ENCODE results near the gene STXBP3. TPM values are rescaled to one million over a fixed set of nuclear protein-coding genes. Genes with fewer than 3 reads are reported as not detected.

Gene STXBP3
- polyA plus RNA-seq, 2 of the 4 experiments (the other 2 are of a cell fraction), result 30.4 to 44.8 TPM

DNA sequence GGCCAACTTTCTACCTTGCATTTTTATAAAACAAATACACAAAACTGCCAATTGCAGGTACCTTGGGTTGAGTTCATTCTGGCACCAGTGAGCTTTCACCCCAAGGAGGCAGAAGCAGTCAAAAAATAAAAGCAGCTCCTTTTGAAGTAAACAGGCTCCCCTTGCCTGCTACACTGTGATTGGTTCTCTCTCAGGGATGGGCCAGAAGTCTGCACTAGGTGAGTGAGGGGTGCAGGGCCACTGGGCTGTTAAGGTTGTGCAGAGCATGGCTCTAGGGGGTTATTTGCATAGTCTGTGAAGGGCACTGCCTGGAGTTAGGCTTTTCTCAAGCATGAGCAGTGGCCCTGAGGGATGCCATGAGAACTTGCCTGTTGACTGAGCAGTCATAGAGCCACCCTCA lies 71.3 kb downstream of the STXBP3 start:
- POLR2A ChIA-PET, result no interaction called here
- TF ChIP-seq MAZ (IDR thresholded peaks at IDR 0.05; ENCODE audit: borderline replicate concordance, low read depth, low read length) (no peak), NR3C1 (IDR thresholded peaks at IDR 0.05) (no peak), FOSL2 (IDR thresholded peaks at IDR 0.05) (no peak), FOSL2 (CRISPR knock-in tag; IDR thresholded peaks at IDR 0.05) (no peak), EP300 (IDR thresholded peaks at IDR 0.05) (no peak), CBX8 (IDR thresholded peaks at IDR 0.05) (no peak), ZSCAN20 (CRISPR knock-in tag; IDR thresholded peaks at IDR 0.05) (no peak), HOXA7 (CRISPR knock-in tag; IDR thresholded peaks at IDR 0.05) (no peak), CHD2 (IDR thresholded peaks at IDR 0.05; ENCODE audit: low read length, partially characterized antibody) (no peak), CEBPB (IDR thresholded peaks at IDR 0.05) (no peak), RAD21 (conservative IDR thresholded peaks at IDR 0.05 in 1 of 2, IDR thresholded peaks at IDR 0.05 in 1 of 2) (no peak), FOXS1 (CRISPR knock-in tag; IDR thresholded peaks at IDR 0.05) (no peak), JUN (IDR thresholded peaks at IDR 0.05) (no peak), JUNB (IDR thresholded peaks at IDR 0.05) (no peak), GATA3 (IDR thresholded peaks at IDR 0.05; ENCODE audit: borderline replicate concordance) (no peak), ZFP36 (IDR thresholded peaks at IDR 0.05; ENCODE audit: borderline replicate concordance, partially characterized antibody) (no peak), HOXB5 (CRISPR knock-in tag; IDR thresholded peaks at IDR 0.05) (no peak), POLR2A (IDR thresholded peaks at IDR 0.05; ENCODE audit: low read length) (no peak)
- TF ChIP-seq, protein P1, sequence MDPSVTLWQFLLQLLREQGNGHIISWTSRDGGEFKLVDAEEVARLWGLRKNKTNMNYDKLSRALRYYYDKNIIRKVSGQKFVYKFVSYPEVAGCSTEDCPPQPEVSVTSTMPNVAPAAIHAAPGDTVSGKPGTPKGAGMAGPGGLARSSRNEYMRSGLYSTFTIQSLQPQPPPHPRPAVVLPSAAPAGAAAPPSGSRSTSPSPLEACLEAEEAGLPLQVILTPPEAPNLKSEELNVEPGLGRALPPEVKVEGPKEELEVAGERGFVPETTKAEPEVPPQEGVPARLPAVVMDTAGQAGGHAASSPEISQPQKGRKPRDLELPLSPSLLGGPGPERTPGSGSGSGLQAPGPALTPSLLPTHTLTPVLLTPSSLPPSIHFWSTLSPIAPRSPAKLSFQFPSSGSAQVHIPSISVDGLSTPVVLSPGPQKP (IDR thresholded peaks at IDR 0.05; ENCODE audit: low read depth, low read length), result no peak
- TF ChIP-seq, protein P2, sequence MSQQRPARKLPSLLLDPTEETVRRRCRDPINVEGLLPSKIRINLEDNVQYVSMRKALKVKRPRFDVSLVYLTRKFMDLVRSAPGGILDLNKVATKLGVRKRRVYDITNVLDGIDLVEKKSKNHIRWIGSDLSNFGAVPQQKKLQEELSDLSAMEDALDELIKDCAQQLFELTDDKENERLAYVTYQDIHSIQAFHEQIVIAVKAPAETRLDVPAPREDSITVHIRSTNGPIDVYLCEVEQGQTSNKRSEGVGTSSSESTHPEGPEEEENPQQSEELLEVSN (IDR thresholded peaks at IDR 0.05; ENCODE audit: borderline replicate concordance, low read depth), result no peak
- H3K4me3 ChIP-seq, result no peak overlapping the region
- H3K4me2 ChIP-seq, result no peak overlapping the region
- no peaks in the 10 kb centered on the region for H3K9me3 ChIP-seq
- CTCF ChIA-PET, result interaction anchor here (0.6 to 1.1 kb wide), 2 partner anchors 71 to 172 kb away, joined by 3 read pairs; no protein-coding TSS in a partner anchor
- ATAC-seq (no peak), DNase-seq (ENCODE audit: low read depth in 1 of 2, low spot score in 1 of 2) (no peak), FAIRE-seq (no peak)
- no peak overlapping the region for H3K27ac ChIP-seq
- H3K4me1 ChIP-seq, result peaks cover 16% of the 10 kb centered on the region; the same call in 2 of the 3 replicates

DNA sequence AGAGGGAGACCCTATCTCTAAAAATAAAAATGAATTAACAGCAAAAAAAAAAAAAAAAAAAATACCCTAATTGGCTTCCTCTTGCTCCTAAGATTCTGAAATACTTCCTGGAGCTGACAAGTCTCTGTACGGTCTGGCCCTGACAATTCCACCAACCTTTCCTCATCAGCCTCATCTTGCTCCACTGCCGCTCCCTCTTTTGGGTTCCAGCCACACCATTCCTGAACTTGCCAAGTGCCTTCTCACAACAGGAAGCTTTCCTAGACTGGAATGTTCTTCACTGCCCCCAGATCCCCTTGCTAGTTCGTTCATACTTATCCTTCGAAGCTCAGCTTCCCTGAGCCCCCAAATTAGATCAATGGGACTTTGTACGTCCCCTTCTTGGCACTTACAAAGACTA lies 73.4 kb downstream of the STXBP3 start:
- no peak overlapping the region for H3K4me2 ChIP-seq
- no peak overlapping the region for H3K27ac ChIP-seq
- no peak for TF ChIP-seq EHF (CRISPR knock-in tag; IDR thresholded peaks at IDR 0.05)
- TF ChIP-seq ZC3H11A (IDR thresholded peaks at IDR 0.05), result no peak
- TF ChIP-seq, protein P3, sequence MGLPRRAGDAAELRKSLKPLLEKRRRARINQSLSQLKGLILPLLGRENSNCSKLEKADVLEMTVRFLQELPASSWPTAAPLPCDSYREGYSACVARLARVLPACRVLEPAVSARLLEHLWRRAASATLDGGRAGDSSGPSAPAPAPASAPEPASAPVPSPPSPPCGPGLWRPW (IDR thresholded peaks at IDR 0.05), result no peak
- no peak for TF ChIP-seq JUN (IDR thresholded peaks at IDR 0.05)
- no peak for TF ChIP-seq CBX2 (IDR thresholded peaks at IDR 0.05; ENCODE audit: borderline replicate concordance, low read depth)
- TF ChIP-seq, protein P2 (IDR thresholded peaks at IDR 0.05; ENCODE audit: borderline replicate concordance, low read depth), result no peak
- no peak for TF ChIP-seq FOSB (CRISPR knock-in tag; IDR thresholded peaks at IDR 0.05)
- TF ChIP-seq RNF2 (IDR thresholded peaks at IDR 0.05; ENCODE audit: borderline replicate concordance, low read depth), result no peak
- TF ChIP-seq GATA3 (IDR thresholded peaks at IDR 0.05; ENCODE audit: borderline replicate concordance), result no peak
- no peak for TF ChIP-seq ZSCAN20 (CRISPR knock-in tag; IDR thresholded peaks at IDR 0.05)
- no peak for TF ChIP-seq ZNF302 (CRISPR knock-in tag; IDR thresholded peaks at IDR 0.05)
- TF ChIP-seq CHD4 (IDR thresholded peaks at IDR 0.05; ENCODE audit: borderline replicate concordance), result no peak
- no peak for TF ChIP-seq SREBF2 (IDR thresholded peaks at IDR 0.05)
- TF ChIP-seq, protein P4, sequence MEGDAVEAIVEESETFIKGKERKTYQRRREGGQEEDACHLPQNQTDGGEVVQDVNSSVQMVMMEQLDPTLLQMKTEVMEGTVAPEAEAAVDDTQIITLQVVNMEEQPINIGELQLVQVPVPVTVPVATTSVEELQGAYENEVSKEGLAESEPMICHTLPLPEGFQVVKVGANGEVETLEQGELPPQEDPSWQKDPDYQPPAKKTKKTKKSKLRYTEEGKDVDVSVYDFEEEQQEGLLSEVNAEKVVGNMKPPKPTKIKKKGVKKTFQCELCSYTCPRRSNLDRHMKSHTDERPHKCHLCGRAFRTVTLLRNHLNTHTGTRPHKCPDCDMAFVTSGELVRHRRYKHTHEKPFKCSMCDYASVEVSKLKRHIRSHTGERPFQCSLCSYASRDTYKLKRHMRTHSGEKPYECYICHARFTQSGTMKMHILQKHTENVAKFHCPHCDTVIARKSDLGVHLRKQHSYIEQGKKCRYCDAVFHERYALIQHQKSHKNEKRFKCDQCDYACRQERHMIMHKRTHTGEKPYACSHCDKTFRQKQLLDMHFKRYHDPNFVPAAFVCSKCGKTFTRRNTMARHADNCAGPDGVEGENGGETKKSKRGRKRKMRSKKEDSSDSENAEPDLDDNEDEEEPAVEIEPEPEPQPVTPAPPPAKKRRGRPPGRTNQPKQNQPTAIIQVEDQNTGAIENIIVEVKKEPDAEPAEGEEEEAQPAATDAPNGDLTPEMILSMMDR (IDR thresholded peaks at IDR 0.05), result no peak
- TF ChIP-seq HDAC2 (IDR thresholded peaks at IDR 0.05), result no peak
- no peak for FAIRE-seq
- H3K9me3 ChIP-seq, result no peaks in the 10 kb centered on the region
- ChIA-PET POLR2A (no interaction called here), CTCF (interaction anchor here (1.0 to 1.4 kb wide), 3 partner anchors 8 to 78 kb away, joined by 3 to 6 read pairs (median 4); no protein-coding TSS in a partner anchor)
- H3K4me3 ChIP-seq, result no peak overlapping the region
- ATAC-seq, result no peak
- H3K4me1 ChIP-seq, result peaks cover 16% of the 10 kb centered on the region; the same call in 2 of the 3 replicates
- WGBS (ENCODE audit: missing lambda C conversion rate), result 82% methylated on average over 5 of the region's 5 CpGs
- no peak for DNase-seq (ENCODE audit: low read depth in 1 of 2, low spot score in 1 of 2)
